ENCODE data around the gene LMTK3. TPM values are rescaled to one million over a fixed set of nuclear protein-coding genes. Genes with fewer than 3 reads are reported as not detected.
A peak's percentile ranks its signal among the peaks of the same experiment; 100 is the strongest.

LMTK3 gene
- total and polyA plus RNA-seq, 2 experiments from 2014 or later, result 1.6 to 11.8 TPM

DNA sequence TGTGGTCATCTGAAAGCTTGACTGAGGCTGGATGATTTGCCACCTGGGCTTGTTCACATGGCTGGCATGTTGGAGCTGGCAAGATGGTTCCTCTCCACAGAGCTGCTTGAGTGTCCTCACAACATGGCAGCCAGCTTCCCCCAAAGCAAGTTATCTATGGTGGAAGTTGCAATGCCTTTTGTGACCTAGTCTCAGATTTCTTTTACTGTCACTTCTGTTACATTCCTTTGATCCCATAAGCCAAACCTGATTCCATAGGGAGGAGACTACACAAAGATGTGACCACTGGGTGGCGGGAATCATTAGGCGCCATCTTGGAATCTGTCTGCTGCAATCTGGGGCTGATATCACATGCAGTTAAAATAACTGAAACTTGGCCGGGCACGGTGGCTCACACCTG, 17.5 kb upstream of the LMTK3 start:
- H3F3A ChIP-seq (replicated peaks; ENCODE audit: low read depth), result no peaks in the 10 kb centered on the region
- peaks cover 12% of the 10 kb centered on the region for H3K27me3 Mint-ChIP-seq (ENCODE audit: insufficient read depth, low read depth, poor library complexity)
- H3K4me1 ChIP-seq (ENCODE audit: insufficient read depth), result no peaks in the 10 kb centered on the region
- ATAC-seq (no peak), DNase-seq (ENCODE audit: low spot score) (peak; percentile 51)
- no peak overlapping the region for H3K27ac Mint-ChIP-seq
- H3K36me3 Mint-ChIP-seq (ENCODE audit: low read depth), result peaks cover 22% of the 10 kb centered on the region; the same call in 2 of the 3 replicates
- no peak overlapping the region for H3K4me2 ChIP-seq
- H4K20me1 ChIP-seq (replicated peaks; ENCODE audit: insufficient read depth), result no peaks in the 10 kb centered on the region
- H3K9me2 ChIP-seq (ENCODE audit: insufficient read depth), result no peaks in the 10 kb centered on the region
- H3K27ac ChIP-seq (ENCODE audit: low read depth), result no peak overlapping the region
- H3K4me3 Mint-ChIP-seq, result no peak overlapping the region; the same call in 2 of the 3 replicates
- peak overlapping the region; percentile 25; the same call in 1 of the 2 replicates for H2AFZ ChIP-seq
- peaks cover 7% of the 10 kb centered on the region for H3K4me1 Mint-ChIP-seq
- TF ChIP-seq CREB1 (CRISPR knock-in tag; IDR thresholded peaks at IDR 0.05; ENCODE audit: low read depth), result no peak
- no peak for TF ChIP-seq ZNF114 (CRISPR knock-in tag; IDR thresholded peaks at IDR 0.05)
- TF ChIP-seq, protein P1, sequence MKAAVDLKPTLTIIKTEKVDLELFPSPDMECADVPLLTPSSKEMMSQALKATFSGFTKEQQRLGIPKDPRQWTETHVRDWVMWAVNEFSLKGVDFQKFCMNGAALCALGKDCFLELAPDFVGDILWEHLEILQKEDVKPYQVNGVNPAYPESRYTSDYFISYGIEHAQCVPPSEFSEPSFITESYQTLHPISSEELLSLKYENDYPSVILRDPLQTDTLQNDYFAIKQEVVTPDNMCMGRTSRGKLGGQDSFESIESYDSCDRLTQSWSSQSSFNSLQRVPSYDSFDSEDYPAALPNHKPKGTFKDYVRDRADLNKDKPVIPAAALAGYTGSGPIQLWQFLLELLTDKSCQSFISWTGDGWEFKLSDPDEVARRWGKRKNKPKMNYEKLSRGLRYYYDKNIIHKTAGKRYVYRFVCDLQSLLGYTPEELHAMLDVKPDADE (IDR thresholded peaks at IDR 0.05), result no peak
- no peak for TF ChIP-seq JUNB (IDR thresholded peaks at IDR 0.05; ENCODE audit: unreplicated experiment)
- TF ChIP-seq, protein P2, sequence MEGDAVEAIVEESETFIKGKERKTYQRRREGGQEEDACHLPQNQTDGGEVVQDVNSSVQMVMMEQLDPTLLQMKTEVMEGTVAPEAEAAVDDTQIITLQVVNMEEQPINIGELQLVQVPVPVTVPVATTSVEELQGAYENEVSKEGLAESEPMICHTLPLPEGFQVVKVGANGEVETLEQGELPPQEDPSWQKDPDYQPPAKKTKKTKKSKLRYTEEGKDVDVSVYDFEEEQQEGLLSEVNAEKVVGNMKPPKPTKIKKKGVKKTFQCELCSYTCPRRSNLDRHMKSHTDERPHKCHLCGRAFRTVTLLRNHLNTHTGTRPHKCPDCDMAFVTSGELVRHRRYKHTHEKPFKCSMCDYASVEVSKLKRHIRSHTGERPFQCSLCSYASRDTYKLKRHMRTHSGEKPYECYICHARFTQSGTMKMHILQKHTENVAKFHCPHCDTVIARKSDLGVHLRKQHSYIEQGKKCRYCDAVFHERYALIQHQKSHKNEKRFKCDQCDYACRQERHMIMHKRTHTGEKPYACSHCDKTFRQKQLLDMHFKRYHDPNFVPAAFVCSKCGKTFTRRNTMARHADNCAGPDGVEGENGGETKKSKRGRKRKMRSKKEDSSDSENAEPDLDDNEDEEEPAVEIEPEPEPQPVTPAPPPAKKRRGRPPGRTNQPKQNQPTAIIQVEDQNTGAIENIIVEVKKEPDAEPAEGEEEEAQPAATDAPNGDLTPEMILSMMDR (conservative IDR thresholded peaks at IDR 0.05; ENCODE audit: low read depth in 2 of 2), result peak; percentile 18 to 24; a peak in 3 of 4 replicates
- H3K4me3 ChIP-seq, result no peak overlapping the region
- H3K9me3 Mint-ChIP-seq, result peaks cover 45% of the 10 kb centered on the region
- H3K27me3 ChIP-seq (ENCODE audit: insufficient read depth), result no peaks in the 10 kb centered on the region
- peaks cover 8% of the 10 kb centered on the region; the same call in 1 of the 2 replicates for H3K36me3 ChIP-seq (ENCODE audit: insufficient read depth)
- no peaks in the 10 kb centered on the region for H3K79me2 ChIP-seq (replicated peaks; ENCODE audit: insufficient read depth)

DNA sequence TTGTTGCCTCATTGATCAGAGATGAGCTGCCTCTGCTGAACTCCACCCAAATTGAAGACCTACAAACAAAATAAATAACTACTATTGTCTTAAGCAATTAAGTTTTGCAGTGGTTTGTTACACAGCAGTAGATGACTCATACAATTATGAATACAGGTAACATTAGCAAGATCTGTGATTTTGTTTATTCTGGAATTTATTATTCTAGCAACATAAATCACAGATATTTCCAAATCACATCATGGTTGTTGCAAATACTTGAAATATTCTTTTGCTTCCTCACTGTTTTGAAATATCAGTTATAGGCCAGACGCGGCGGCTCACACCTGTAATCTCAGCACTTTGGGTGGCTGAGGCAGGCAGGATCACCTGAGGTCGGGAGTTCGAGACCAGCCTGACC, 13.1 kb upstream of the LMTK3 start:
- H3K27me3 Mint-ChIP-seq (ENCODE audit: insufficient read depth, low read depth, poor library complexity), result peaks cover 12% of the 10 kb centered on the region
- TF ChIP-seq, protein P1 (IDR thresholded peaks at IDR 0.05), result no peak
- no peak for ATAC-seq

More for the DNA sequence above, 13.1 kb upstream of the LMTK3 start:
- no peaks in the 10 kb centered on the region for H4K20me1 ChIP-seq (replicated peaks; ENCODE audit: insufficient read depth)
- H3K4me3 ChIP-seq, result no peak overlapping the region
- Mint-ChIP-seq H3K36me3 (ENCODE audit: low read depth) (peaks cover 25% of the 10 kb centered on the region; the same call in 2 of the 3 replicates), H3K4me1 (peaks cover 5% of the 10 kb centered on the region; the same call in 1 of the 3 replicates), H3K9me3 (peaks cover 46% of the 10 kb centered on the region), H3K27ac (no peak overlapping the region), H3K4me3 (no peak overlapping the region)
- peaks cover 8% of the 10 kb centered on the region; the same call in 1 of the 2 replicates for H3K36me3 ChIP-seq (ENCODE audit: insufficient read depth)
- H3K4me1 ChIP-seq (ENCODE audit: insufficient read depth), result no peaks in the 10 kb centered on the region
- no peak overlapping the region for H3K4me2 ChIP-seq
- no peaks in the 10 kb centered on the region for H3K9me2 ChIP-seq (ENCODE audit: insufficient read depth)
- H3K79me2 ChIP-seq (replicated peaks; ENCODE audit: insufficient read depth), result no peaks in the 10 kb centered on the region
- H3K27ac ChIP-seq (ENCODE audit: low read depth), result no peak overlapping the region
- H3F3A ChIP-seq (replicated peaks; ENCODE audit: low read depth), result no peaks in the 10 kb centered on the region
- H2AFZ ChIP-seq, result no peak overlapping the region
- H3K27me3 ChIP-seq (ENCODE audit: insufficient read depth), result no peaks in the 10 kb centered on the region
- DNase-seq (ENCODE audit: low spot score), result no peak

All from GM23338 (cell line).